HepG2 (cell line): ENCODE measurements around the gene TEKTIP1. TPM values are rescaled to one million over a fixed set of nuclear protein-coding genes. Genes with fewer than 3 reads are reported as not detected.

Source experiments
- FOXA1 ChIP-seq, 2 experiments: fragments of 450-650 bp in 1 of 2; sonication (generic) in 1 of 2; formaldehyde crosslinking in 1 of 2; IDR thresholded peaks; 2 replicates each; pipeline versions ENCODE4 v1.4.0 to v1.6.1; 2016 to 2020; ENCODE audit warnings: missing genetic modification reagents in 1 of 2
- FOXK2 ChIP-seq: fragments of 450-650 bp; IDR thresholded peaks from 2 replicates; pipeline ENCODE4 v1.6.1; 2016
- IKZF1 ChIP-seq: fragments of 450-650 bp; IDR thresholded peaks from 2 replicates; pipeline ENCODE4 v1.7.1; 2016
- KDM6A ChIP-seq: IDR thresholded peaks from 2 replicates; pipeline ENCODE4 v1.6.1; 2016; ENCODE audit warnings: low read depth
- MED1 ChIP-seq: sonication (generic); formaldehyde crosslinking; IDR thresholded peaks from 2 replicates; pipeline ENCODE4 v1.4.0; 2020; ENCODE audit warnings: missing genetic modification reagents
- MIER3 ChIP-seq: IDR thresholded peaks from 2 replicates; pipeline ENCODE4 v1.6.1; 2016; ENCODE audit warnings: missing compliant biosample characterization, borderline replicate concordance
- NCOA1 ChIP-seq: sonication (generic); formaldehyde crosslinking; IDR thresholded peaks from 2 replicates; pipeline ENCODE4 v1.9.0; 2021; ENCODE audit warnings: missing genetic modification reagents
- NCOR1 ChIP-seq: fragments of 200-600 bp; sonication (generic); IDR thresholded peaks from 2 replicates; pipeline ENCODE4 v1.7.0; 2017; ENCODE audit warnings: antibody characterized with exemption, low read length, borderline replicate concordance
- REPIN1 ChIP-seq: sonication (generic); formaldehyde crosslinking; IDR thresholded peaks from 2 replicates; pipeline ENCODE4 v1.8.0; 2022; ENCODE audit warnings: missing genetic modification reagents, low read depth, mild to moderate bottlenecking, borderline replicate concordance
- SMAD9 ChIP-seq: sonication (generic); formaldehyde crosslinking; IDR thresholded peaks from 2 replicates; pipeline ENCODE4 v1.5.1; 2020; ENCODE audit warnings: mild to moderate bottlenecking, missing genetic modification reagents
- SRSF9 ChIP-seq: fragments of 200-400 bp; formaldehyde crosslinking; IDR thresholded peaks from 2 replicates; pipeline ENCODE4 v1.6.1; 2018; ENCODE audit warnings: borderline replicate concordance, mild to moderate bottlenecking, low read depth, low read length; ENCODE audit not compliant: insufficient read depth, poor library complexity, severe bottlenecking
- ZNF253 ChIP-seq: sonication (generic); formaldehyde crosslinking; IDR thresholded peaks from 2 replicates; pipeline ENCODE4 v1.8.0; 2022; ENCODE audit warnings: mild to moderate bottlenecking, missing genetic modification reagents, borderline replicate concordance
- ZNF34 ChIP-seq: sonication (generic); formaldehyde crosslinking; IDR thresholded peaks from 2 replicates; pipeline ENCODE4 v1.4.0; 2020; ENCODE audit warnings: mild to moderate bottlenecking, missing genetic modification reagents, borderline replicate concordance
- ZNF562 ChIP-seq: sonication (generic); formaldehyde crosslinking; IDR thresholded peaks from 2 replicates; pipeline ENCODE4 v1.8.0; 2022; ENCODE audit warnings: missing genetic modification reagents, borderline replicate concordance
- ZNF746 ChIP-seq: sonication (generic); formaldehyde crosslinking; IDR thresholded peaks from 2 replicates; pipeline ENCODE4 v1.8.0; 2022; ENCODE audit warnings: mild to moderate bottlenecking, missing genetic modification reagents
- polyA plus RNA-seq, 8 experiments: library from polyadenylated mRNA; depleted of rRNA in 3 of 8; stranded (reverse) in 7 of 8; unstranded in 1 of 8; fragments of >200 nt; fragmentation: Illumina TruSeq in 4 of 8; extraction: Trizol in 4 of 8; gene quantifications; 2 replicates each; pipeline versions ENCODE4 v1.2.1 to v1.2.3, GENCODE V29; 2011 to 2016; ENCODE audit warnings: low read depth in 4 of 8, missing spikeins in 1 of 8, mixed read lengths in 1 of 8; ENCODE audit not compliant: insufficient read depth in 1 of 8
- total RNA-seq, 5 experiments: library from RNA; depleted of rRNA; stranded (reverse); fragments of >200 nt; fragmentation: Illumina TruSeq; extraction: Trizol; gene quantifications; 2 replicates each; pipeline ENCODE4 v1.2.3, GENCODE V29; 2016; ENCODE audit warnings: low read depth in 1 of 5
- TF ChIP-seq, protein P1 (sequence below): IDR thresholded peaks from 2 replicates; pipeline ENCODE4 v1.6.1; 2016; ENCODE audit warnings: missing compliant biosample characterization, missing genetic modification reagents, borderline replicate concordance
- TF ChIP-seq, protein P2 (sequence below): sonication (generic); formaldehyde crosslinking; IDR thresholded peaks from 2 replicates; pipeline ENCODE4 v1.8.0; 2022; ENCODE audit warnings: low read depth, missing genetic modification reagents
- TF ChIP-seq, protein P3 (sequence below): IDR thresholded peaks from 2 replicates; pipeline ENCODE4 v1.6.1; 2018; ENCODE audit warnings: missing genetic modification reagents
- TF ChIP-seq, protein P4 (sequence below), 2 experiments: sonication (generic) in 1 of 2; formaldehyde crosslinking in 1 of 2; IDR thresholded peaks; 2 replicates each; pipeline versions ENCODE4 v1.6.1 to v1.9.0; 2014 to 2022; ENCODE audit warnings: antibody characterized with exemption in 1 of 2, borderline replicate concordance in 1 of 2, inconsistent platforms in 1 of 2, low read depth in 1 of 2, missing genetic modification reagents in 1 of 2

The TEKTIP1 gene
- total and polyA plus RNA-seq, 2 of the 13 experiments (the other 11 are each of a cell fraction or from before 2014, with no cell fraction given), result not detected

DNA sequence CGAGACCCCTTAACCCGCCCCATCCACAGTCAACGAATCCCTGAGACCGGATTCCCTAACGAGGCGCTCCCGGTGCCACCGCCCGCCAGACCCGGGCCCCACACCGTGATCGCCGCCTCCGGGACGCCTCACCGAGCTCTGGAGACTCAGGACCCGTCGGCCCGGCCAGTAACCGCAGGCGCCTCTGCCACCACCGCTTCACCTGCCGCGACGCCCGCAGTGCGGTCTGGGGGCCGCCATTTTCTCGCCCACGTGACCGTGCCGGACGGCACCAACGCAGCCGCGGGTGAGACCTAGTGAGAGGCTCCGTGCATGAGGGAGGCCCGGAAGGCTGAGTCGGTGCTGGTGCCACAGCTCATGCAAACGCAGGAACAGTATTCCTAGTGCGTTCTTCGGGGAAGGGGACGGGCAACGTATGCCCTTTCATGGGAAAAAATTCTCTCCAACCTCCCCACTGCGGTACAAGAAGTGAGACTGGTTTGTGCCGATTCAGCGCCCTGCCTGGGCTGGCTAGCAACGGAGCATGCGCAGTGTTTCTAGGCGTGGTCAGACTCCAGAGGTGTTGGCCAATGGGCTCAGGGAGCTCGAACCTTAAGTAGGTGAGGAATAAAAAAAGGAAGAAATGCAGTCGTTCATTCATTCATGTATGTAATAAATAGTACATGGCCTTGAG lies 38.4 kb upstream of the TEKTIP1 start, which contains the start of gene DOHH (continued):
- no peak for TF ChIP-seq SRSF9
- TF ChIP-seq ZNF746 (CRISPR knock-in tag), result no peak
- TF ChIP-seq ZNF562 (CRISPR knock-in tag), result no peak
- peak; percentile 72; the same call in 1 of the 2 replicates for TF ChIP-seq MIER3 (CRISPR knock-in tag)
- TF ChIP-seq, protein P1, sequence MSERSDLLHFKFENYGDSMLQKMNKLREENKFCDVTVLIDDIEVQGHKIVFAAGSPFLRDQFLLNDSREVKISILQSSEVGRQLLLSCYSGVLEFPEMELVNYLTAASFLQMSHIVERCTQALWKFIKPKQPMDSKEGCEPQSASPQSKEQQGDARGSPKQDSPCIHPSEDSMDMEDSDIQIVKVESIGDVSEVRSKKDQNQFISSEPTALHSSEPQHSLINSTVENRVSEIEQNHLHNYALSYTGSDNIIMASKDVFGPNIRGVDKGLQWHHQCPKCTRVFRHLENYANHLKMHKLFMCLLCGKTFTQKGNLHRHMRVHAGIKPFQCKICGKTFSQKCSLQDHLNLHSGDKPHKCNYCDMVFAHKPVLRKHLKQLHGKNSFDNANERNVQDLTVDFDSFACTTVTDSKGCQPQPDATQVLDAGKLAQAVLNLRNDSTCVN (CRISPR knock-in tag), result peak; percentile 81; the same call in 1 of the 2 replicates
- no peak for TF ChIP-seq MED1 (CRISPR knock-in tag)
- TF ChIP-seq FOXA1 (IDR thresholded peaks at IDR 0.05), result no peak
- 0 out of 2 replicates have a peak, but pooled peaks have one; percentile 2 for TF ChIP-seq FOXA1 (CRISPR knock-in tag; IDR thresholded peaks at IDR 0.05)
- no peak for TF ChIP-seq KDM6A (CRISPR knock-in tag)
- TF ChIP-seq, protein P2, sequence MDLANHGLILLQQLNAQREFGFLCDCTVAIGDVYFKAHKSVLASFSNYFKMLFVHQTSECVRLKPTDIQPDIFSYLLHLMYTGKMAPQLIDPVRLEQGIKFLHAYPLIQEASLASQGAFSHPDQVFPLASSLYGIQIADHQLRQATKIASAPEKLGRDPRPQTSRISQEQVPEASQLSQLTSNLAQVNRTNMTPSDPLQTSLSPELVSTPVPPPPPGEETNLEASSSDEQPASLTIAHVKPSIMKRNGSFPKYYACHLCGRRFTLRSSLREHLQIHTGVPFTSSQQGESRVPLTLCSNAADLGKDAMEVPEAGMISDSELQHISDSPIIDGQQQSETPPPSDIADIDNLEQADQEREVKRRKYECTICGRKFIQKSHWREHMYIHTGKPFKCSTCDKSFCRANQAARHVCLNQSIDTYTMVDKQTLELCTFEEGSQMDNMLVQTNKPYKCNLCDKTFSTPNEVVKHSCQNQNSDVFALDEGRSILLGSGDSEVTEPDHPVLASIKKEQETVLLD, result peak; percentile 78
- 0 out of 2 replicates have a peak, but pooled peaks have one; percentile 66 for TF ChIP-seq SMAD9 (CRISPR knock-in tag)
- no peak for TF ChIP-seq IKZF1
- peak; percentile 100 for TF ChIP-seq FOXK2
- peak; percentile 93; the same call in 1 of the 2 replicates for TF ChIP-seq ZNF253 (CRISPR knock-in tag)
- TF ChIP-seq, protein P3, sequence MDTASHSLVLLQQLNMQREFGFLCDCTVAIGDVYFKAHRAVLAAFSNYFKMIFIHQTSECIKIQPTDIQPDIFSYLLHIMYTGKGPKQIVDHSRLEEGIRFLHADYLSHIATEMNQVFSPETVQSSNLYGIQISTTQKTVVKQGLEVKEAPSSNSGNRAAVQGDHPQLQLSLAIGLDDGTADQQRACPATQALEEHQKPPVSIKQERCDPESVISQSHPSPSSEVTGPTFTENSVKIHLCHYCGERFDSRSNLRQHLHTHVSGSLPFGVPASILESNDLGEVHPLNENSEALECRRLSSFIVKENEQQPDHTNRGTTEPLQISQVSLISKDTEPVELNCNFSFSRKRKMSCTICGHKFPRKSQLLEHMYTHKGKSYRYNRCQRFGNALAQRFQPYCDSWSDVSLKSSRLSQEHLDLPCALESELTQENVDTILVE (CRISPR knock-in tag), result peak; percentile 82; the same call in 1 of the 2 replicates
- TF ChIP-seq, protein P4, sequence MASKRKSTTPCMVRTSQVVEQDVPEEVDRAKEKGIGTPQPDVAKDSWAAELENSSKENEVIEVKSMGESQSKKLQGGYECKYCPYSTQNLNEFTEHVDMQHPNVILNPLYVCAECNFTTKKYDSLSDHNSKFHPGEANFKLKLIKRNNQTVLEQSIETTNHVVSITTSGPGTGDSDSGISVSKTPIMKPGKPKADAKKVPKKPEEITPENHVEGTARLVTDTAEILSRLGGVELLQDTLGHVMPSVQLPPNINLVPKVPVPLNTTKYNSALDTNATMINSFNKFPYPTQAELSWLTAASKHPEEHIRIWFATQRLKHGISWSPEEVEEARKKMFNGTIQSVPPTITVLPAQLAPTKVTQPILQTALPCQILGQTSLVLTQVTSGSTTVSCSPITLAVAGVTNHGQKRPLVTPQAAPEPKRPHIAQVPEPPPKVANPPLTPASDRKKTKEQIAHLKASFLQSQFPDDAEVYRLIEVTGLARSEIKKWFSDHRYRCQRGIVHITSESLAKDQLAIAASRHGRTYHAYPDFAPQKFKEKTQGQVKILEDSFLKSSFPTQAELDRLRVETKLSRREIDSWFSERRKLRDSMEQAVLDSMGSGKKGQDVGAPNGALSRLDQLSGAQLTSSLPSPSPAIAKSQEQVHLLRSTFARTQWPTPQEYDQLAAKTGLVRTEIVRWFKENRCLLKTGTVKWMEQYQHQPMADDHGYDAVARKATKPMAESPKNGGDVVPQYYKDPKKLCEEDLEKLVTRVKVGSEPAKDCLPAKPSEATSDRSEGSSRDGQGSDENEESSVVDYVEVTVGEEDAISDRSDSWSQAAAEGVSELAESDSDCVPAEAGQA (IDR thresholded peaks at IDR 0.05; ENCODE audit: low read depth), result peak; percentile 66; the same call in 1 of the 2 replicates
- TF ChIP-seq, protein P4 (CRISPR knock-in tag; IDR thresholded peaks at IDR 0.05; ENCODE audit: borderline replicate concordance), result no peak
- no peak for TF ChIP-seq NCOR1
- TF ChIP-seq ZNF34 (CRISPR knock-in tag), result peak; percentile 96; the same call in 1 of the 2 replicates
- peak; percentile 71; the same call in 1 of the 2 replicates for TF ChIP-seq REPIN1 (CRISPR knock-in tag)
- no peak for TF ChIP-seq NCOA1
